ENCODE measurements around the gene STEAP2. TPM values are rescaled to one million over a fixed set of nuclear protein-coding genes. Genes with fewer than 3 reads are reported as not detected.

STEAP2 gene
- total RNA-seq, 1 experiment from 2014 or later, result 13.4 TPM

DNA sequence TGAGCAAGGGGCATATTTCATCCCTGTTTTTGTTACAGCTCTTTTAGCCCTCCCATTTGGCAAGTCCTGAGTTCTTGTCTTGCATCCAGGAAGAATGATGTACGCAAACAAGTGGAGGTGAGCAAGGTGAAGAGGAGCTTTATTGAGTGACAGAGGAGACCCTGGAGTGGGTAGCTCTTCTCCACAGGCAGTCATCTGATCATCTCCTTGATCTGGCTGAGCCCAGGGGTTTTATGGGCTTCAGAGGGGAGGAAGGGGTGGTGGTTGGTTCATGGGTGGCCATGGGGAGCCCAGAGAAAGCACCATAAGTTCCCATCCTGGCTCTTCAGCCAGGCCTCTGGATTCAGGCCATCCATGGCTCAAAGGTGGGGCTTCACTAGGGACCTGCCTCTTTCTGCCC, 35.3 kb upstream of the STEAP2 start:
- CTCF ChIA-PET, result no interaction called here
- POLR2A ChIA-PET, result no interaction called here
- H3K4me1 ChIP-seq (ENCODE audit: control insufficient read depth in 1 of 2, insufficient read depth in 2 of 2, low read length in 2 of 2), result peaks cover 32 to 41% of the 10 kb centered on the region in 2 experiments

GRCh38 chr7:90178166-90178565, 33.4 kb upstream of the STEAP2 start:
- peak overlapping the region; percentile 83 for H3K27ac ChIP-seq (ENCODE audit: low read depth, low read length)
- peaks cover 14% of the 10 kb centered on the region in 2 experiments; a peak in 2 of 4 replicates for H3K9me3 ChIP-seq (ENCODE audit: control insufficient read depth in 1 of 2, insufficient read depth in 1 of 2, low read depth in 1 of 2, low read length in 2 of 2)
- H3K4me3 ChIP-seq (replicated peaks in 1 of 2; ENCODE audit: low read depth in 1 of 2, low read length in 2 of 2), result peak overlapping the region in 1 of 2 experiments; percentile 38; a peak in 1 of 4 replicates
- H3K9ac ChIP-seq (ENCODE audit: low read length), result peak overlapping the region; percentile 50
- TF ChIP-seq SP1 (IDR thresholded peaks at IDR 0.05; ENCODE audit: low read depth), result no peak
- DNase-seq (ENCODE audit: low read depth, low spot score), result no peak
- POLR2A ChIA-PET, result interaction anchor here (0.7 to 3.0 kb wide), 7 partner anchors 8 to 83 kb away, joined by 3 to 10 read pairs (median 4); partner anchors contain the start of gene STEAP2
- H4K20me1 ChIP-seq (ENCODE audit: insufficient read depth), result no peaks in the 10 kb centered on the region
- RAD21 ChIA-PET (ENCODE audit: low non-redundant PET in 1 of 2, low total read pairs in 2 of 2, uncharacterized antibody in 2 of 2, unreplicated experiment in 2 of 2), result interaction anchor here in 1 of 2 experiments (0.6 kb wide), 1 partner anchor 25 kb away, joined by 3 read pairs; no protein-coding TSS in a partner anchor
- H3K27me3 ChIP-seq (ENCODE audit: insufficient read depth, low read length), result no peaks in the 10 kb centered on the region
- H3K4me1 ChIP-seq (ENCODE audit: control insufficient read depth in 1 of 2, insufficient read depth in 2 of 2, low read length in 2 of 2), result peaks cover 35 to 45% of the 10 kb centered on the region in 2 experiments
- no peaks in the 10 kb centered on the region for H3K9me2 ChIP-seq (ENCODE audit: insufficient read depth)
- H2AFZ ChIP-seq (ENCODE audit: low read depth, low read length, poor library complexity, severe bottlenecking), result peak overlapping the region; percentile 90
- no peaks in the 10 kb centered on the region for H3K79me2 ChIP-seq (ENCODE audit: insufficient read depth, low read length)
- CTCF ChIA-PET, result interaction anchor here (1.2 to 1.5 kb wide), 2 partner anchors 33 to 250 kb away, joined by 3 to 5 read pairs; partner anchors contain the start of gene STEAP2
- H3K36me3 ChIP-seq (ENCODE audit: control insufficient read depth in 1 of 2, insufficient read depth in 2 of 2, low read length in 2 of 2), result 0 out of 4 replicates have a peak, but pooled peaks cover 0 to 3% of the 10 kb centered on the region in 2 experiments
- BruUV-seq (replicated peaks), result no TSS peak
- peak overlapping the region; percentile 72 for H3K4me2 ChIP-seq (ENCODE audit: low read length)
- intact Hi-C loops (cut with micrococcal nuclease), result loop anchor here (2.0 kb wide), 1 partner anchor 33 kb away; the partner anchor contains the start of gene STEAP2
- no peak for ATAC-seq

More for the DNA sequence above, 35.3 kb upstream of the STEAP2 start:
- Histone ChIP-seq H3K9ac (ENCODE audit: low read length) (no peak overlapping the region), H3K4me2 (ENCODE audit: low read length) (no peak overlapping the region), H3K36me3 (ENCODE audit: control insufficient read depth in 1 of 2, insufficient read depth in 2 of 2, low read length in 2 of 2) (no peaks in the 10 kb centered on the region), H3K9me3 (ENCODE audit: control insufficient read depth in 1 of 2, insufficient read depth in 1 of 2, low read depth in 1 of 2, low read length in 2 of 2) (peaks cover 14% of the 10 kb centered on the region in 2 experiments; a peak in 2 of 4 replicates), H3K27me3 (ENCODE audit: insufficient read depth, low read length) (no peaks in the 10 kb centered on the region), H3K9me2 (ENCODE audit: insufficient read depth) (no peaks in the 10 kb centered on the region), H2AFZ (ENCODE audit: low read depth, low read length, poor library complexity, severe bottlenecking) (no peak overlapping the region), H3K4me3 (replicated peaks in 1 of 2; ENCODE audit: low read depth in 1 of 2, low read length in 2 of 2) (no peak overlapping the region), H3K27ac (ENCODE audit: low read depth, low read length) (no peak overlapping the region), H3K79me2 (ENCODE audit: insufficient read depth, low read length) (no peaks in the 10 kb centered on the region), H4K20me1 (ENCODE audit: insufficient read depth) (no peaks in the 10 kb centered on the region)
- no peak for ATAC-seq
- RAD21 ChIA-PET (ENCODE audit: low non-redundant PET in 1 of 2, low total read pairs in 2 of 2, uncharacterized antibody in 2 of 2, unreplicated experiment in 2 of 2), result no interaction called here
- intact Hi-C loops (cut with micrococcal nuclease), result no loop called here
- no peak for DNase-seq (ENCODE audit: low read depth, low spot score)
- TF ChIP-seq POLR2AphosphoS5 (IDR thresholded peaks at IDR 0.05; ENCODE audit: low read depth, low read length) (no peak), ZFX (IDR thresholded peaks at IDR 0.05) (no peak), ELF1 (IDR thresholded peaks at IDR 0.05; ENCODE audit: borderline replicate concordance, low read depth) (no peak), ZNF274 (IDR thresholded peaks at IDR 0.05; ENCODE audit: low read depth, low read length) (no peak), SIN3A (IDR thresholded peaks at IDR 0.05; ENCODE audit: low read depth) (no peak), TCF7L2 (IDR thresholded peaks at IDR 0.05; ENCODE audit: borderline replicate concordance, extremely low read depth, insufficient read depth, insufficient read length) (no peak), CBX3 (IDR thresholded peaks at IDR 0.05; ENCODE audit: low read depth) (peak; percentile 61; the same call in 1 of the 2 replicates)
- BruUV-seq (replicated peaks), result no TSS peak

All from HCT116 (cell line).